ENCODE measurements around the gene NDUFB2. TPM values are rescaled to one million over a fixed set of nuclear protein-coding genes. Genes with fewer than 3 reads are reported as not detected.

Gene NDUFB2
- total and polyA plus RNA-seq, 2 of the 13 experiments (the other 11 are each of a cell fraction or from before 2014, with no cell fraction given), result 206 to 221 TPM

GRCh38 chr7:140696680-140697446 is at the start of gene NDUFB2 (continued):
- TF ChIP-seq ZNF142 (CRISPR knock-in tag; IDR thresholded peaks at IDR 0.05), result peak; percentile 91
- TF ChIP-seq ZNF367 (CRISPR knock-in tag; IDR thresholded peaks at IDR 0.05; ENCODE audit: borderline replicate concordance), result no peak
- TF ChIP-seq MED8 (CRISPR knock-in tag; IDR thresholded peaks at IDR 0.05; ENCODE audit: insufficient replicate concordance), result no peak
- TF ChIP-seq THAP11 (CRISPR knock-in tag; IDR thresholded peaks at IDR 0.05), result peak; percentile 99
- TF ChIP-seq NR1H2 (CRISPR knock-in tag; IDR thresholded peaks at IDR 0.05; ENCODE audit: borderline replicate concordance, low read depth), result peak; percentile 92
- TF ChIP-seq CC2D1A (CRISPR knock-in tag; IDR thresholded peaks at IDR 0.05), result peak; percentile 46; the same call in 1 of the 2 replicates
- no peak for TF ChIP-seq NR2F1 (CRISPR knock-in tag; IDR thresholded peaks at IDR 0.05)
- TF ChIP-seq ZNF225 (CRISPR knock-in tag; IDR thresholded peaks at IDR 0.05), result 0 out of 2 replicates have a peak, but pooled peaks have one; percentile 62
- TF ChIP-seq DRAP1 (CRISPR knock-in tag; IDR thresholded peaks at IDR 0.05), result no peak; the same call in 1 of the 2 replicates
- TF ChIP-seq MIXL1 (CRISPR knock-in tag; IDR thresholded peaks at IDR 0.05), result no peak; the same call in 1 of the 2 replicates
- TF ChIP-seq GTF3A (CRISPR knock-in tag; conservative IDR thresholded peaks at IDR 0.05), result 0 out of 2 replicates have a peak, but pooled peaks have one; percentile 50
- TF ChIP-seq ZNF672 (CRISPR knock-in tag; IDR thresholded peaks at IDR 0.05), result no peak
- no peak for TF ChIP-seq ERF (CRISPR knock-in tag; IDR thresholded peaks at IDR 0.05)
- TF ChIP-seq SMC3 (IDR thresholded peaks at IDR 0.05; ENCODE audit: low read length), result no peak
- TF ChIP-seq HCFC1 (IDR thresholded peaks at IDR 0.05; ENCODE audit: low read depth, low read length), result peak; percentile 69
- TF ChIP-seq ZNF740 (CRISPR knock-in tag; IDR thresholded peaks at IDR 0.05), result no peak
- TF ChIP-seq ZNF331 (CRISPR knock-in tag; IDR thresholded peaks at IDR 0.05), result peak; percentile 29; the same call in 1 of the 2 replicates
- peak; percentile 37; the same call in 1 of the 2 replicates for TF ChIP-seq HES4 (CRISPR knock-in tag; IDR thresholded peaks at IDR 0.05; ENCODE audit: borderline replicate concordance)
- no peak for TF ChIP-seq FOXO4 (CRISPR knock-in tag; conservative IDR thresholded peaks at IDR 0.05)
- peak; percentile 94; the same call in 1 of the 2 replicates for TF ChIP-seq ZFP82 (CRISPR knock-in tag; IDR thresholded peaks at IDR 0.05; ENCODE audit: borderline replicate concordance)
- no peak for TF ChIP-seq MAFG (CRISPR knock-in tag; IDR thresholded peaks at IDR 0.05)
- TF ChIP-seq CENPBD1 (CRISPR knock-in tag; IDR thresholded peaks at IDR 0.05; ENCODE audit: borderline replicate concordance, low read depth), result no peak; the same call in 1 of the 2 replicates
